ENCODE data around the gene RHBDL2.
"Not testable (repeated sequence)": the region's sequence is repeated elsewhere in the genome, so short reads cannot be mapped to it uniquely, and the experiment has no call there.

Gene RHBDL2

GRCh38 chr1:38932571-38932970 lies 9.1 kb downstream of the RHBDL2 start:
- no peak for DNase-seq (ENCODE audit: low read depth)

DNA sequence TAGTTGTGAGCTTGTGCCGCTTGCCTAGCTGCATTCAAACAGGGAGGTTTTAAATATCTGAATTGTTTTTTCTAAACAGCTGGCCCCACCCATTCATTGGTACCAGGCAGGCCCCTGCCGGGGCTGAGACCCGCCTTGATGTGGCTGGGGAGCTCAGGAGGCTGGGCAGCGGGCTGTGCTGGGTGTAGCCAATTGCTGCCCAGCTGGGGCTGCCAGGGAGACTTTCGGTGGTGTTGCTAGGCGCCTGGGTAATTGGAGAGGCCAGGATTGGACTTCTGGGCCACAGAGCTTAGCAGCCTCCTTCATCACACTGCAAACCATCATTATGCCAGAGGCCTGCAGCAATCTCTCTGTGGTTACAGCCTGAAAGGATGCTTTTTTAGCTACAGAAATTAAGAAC lies 12.2 kb downstream of the RHBDL2 start:
- no peak for DNase-seq (ENCODE audit: low read depth)

DNA sequence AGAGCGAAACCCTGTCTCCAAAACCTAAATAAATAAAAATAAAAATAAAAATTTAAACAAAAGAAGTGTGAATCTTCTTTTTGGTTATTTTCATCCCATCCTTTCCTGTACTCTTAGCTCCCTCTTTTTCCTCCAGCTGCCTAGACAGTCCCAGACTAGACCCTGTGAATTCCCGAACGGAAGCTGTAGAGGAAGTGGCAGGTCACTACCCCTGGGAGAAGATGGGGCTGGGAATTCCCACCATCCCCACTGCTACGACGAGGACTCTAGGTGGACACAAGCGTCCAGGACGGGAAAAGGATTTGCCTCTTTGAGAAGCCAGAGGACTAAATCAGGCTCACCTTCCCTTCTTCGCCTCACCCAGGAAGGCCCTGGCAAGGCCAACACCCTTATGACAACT lies 12.6 kb downstream of the RHBDL2 start:
- no peak for DNase-seq (ENCODE audit: low read depth)

GRCh38 chr1:38926091-38926490 lies 15.5 kb downstream of the RHBDL2 start:
- no peak for DNase-seq (ENCODE audit: low read depth)

- no peak for DNase-seq (ENCODE audit: low read depth)
Observed at GRCh38 chr1:38925391-38925790, 16.2 kb downstream of the RHBDL2 start.

- DNase-seq (ENCODE audit: low read depth) = no peak
Observed at GRCh38 chr1:38923607-38924006, 18.0 kb downstream of the RHBDL2 start.

- DNase-seq (ENCODE audit: low read depth) = no peak
Observed at GRCh38 chr1:38919130-38919529, 22.5 kb downstream of the RHBDL2 start.

GRCh38 chr1:38918568-38918967 lies 23.1 kb downstream of the RHBDL2 start:
- no peak for DNase-seq (ENCODE audit: low read depth)

DNA sequence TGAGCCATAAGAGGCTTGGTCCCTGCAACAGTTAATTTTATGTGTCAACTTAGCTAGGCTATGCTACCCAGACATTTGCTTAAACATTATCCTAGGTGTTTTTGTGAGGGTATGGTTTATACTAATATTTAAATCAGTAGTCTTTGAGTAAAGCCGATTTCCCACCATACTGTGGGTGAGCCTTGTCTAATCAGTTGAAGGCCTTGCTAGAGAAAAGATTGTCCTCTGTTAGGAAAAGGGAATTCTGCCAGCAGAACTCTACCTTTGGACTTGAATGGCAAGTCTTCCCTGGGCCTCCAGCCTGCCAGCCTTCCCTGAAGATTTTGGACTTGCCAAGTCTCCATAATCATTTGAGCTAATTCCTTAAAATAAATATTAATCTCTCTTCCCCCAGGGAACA lies 23.9 kb downstream of the RHBDL2 start:
- DNase-seq (ENCODE audit: low read depth) = no peak

DNA sequence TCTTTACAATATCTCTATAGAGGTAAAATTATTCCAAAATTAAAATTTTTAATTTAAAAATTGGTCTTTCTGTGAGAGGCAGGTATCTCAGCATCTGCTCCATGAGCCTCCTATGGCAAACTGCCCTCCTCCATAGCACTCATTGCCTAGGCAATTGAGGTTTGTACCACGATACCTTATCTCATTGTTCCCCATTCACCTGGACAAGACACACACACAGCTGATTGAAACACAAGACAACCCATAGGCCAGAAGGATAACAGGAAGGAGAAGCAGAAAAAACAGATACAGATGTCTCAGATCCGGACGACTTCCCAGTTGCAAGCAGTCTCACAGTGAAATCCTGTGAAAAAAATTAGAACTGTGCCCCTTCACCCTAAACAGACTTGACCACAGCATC lies 24.3 kb downstream of the RHBDL2 start:
- peak; percentile 53 for DNase-seq (ENCODE audit: low read depth)

DNA sequence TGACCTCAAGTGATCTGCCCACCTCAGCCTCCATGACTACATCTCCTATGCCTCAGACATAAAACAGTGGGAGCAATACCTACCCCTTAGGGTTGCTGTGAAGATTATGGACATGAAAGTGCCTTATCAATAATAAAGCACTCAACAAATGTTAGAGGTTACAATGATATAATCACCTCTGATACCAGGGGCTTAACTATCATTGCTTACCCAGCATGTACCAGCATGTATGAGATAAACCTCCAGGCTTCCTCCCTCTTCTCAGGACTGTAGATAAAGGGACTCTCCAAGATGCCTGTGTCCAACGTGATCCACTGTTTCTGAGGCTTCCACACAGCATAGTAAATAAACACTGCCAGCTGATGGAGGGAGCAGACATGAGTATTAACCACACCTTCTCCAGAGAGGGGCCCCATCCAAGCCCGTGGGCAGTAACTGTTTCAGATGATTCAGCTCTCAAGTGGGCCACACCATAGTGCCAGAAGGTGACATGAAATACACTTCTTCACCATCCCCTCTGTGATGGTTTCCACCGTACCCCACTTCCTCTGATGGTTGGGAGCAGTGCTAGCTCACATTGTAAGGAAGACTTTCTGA lies 26.2 kb downstream of the RHBDL2 start:
- peak; percentile 84 for DNase-seq (ENCODE audit: low read depth)

DNA sequence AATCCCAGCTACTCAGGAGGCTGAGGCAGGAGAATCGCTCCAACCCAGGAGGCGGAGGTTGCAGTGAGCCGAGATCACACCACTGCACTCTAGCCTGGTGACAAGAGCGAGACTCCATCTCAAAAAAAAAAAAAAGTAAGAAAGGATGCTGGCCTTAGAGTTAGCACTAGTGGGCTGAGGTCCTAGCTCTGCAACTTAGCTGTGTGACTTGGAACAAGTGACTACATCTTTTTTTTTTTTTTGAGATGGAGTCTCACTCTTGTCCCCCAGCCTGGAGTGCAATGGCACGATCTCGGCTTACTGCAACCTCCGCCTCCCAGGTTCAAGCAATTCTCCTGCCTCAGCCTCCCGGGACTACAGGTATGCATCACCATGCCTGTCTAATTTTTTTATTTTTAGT lies 26.7 kb downstream of the RHBDL2 start:
- not testable (repeated sequence) for DNase-seq (ENCODE audit: low read depth)

DNA sequence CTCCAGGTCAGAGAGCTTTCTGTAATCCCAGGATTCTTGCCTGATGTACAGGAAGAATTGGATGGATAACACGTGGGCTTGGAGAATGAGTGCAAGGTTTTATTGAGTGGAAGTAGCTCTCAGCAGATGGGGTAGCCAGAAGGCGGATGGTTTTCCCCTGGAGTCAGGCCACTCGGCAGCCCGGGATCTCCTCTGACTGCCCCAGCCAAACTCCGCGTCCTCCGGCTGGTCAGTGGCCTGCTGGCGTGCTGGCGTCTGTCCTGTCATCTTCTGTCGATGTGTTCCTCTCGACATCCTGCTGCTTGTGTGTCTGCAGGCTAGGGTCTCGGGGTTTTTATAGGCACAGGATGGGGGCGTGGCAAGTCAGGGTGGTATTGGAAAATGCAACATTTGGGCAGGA lies 32.8 kb downstream of the RHBDL2 start:
- no peak for DNase-seq (ENCODE audit: low read depth)

GRCh38 chr1:38905985-38906384 lies 35.6 kb downstream of the RHBDL2 start:
- DNase-seq (ENCODE audit: low read depth) = no peak

DNA sequence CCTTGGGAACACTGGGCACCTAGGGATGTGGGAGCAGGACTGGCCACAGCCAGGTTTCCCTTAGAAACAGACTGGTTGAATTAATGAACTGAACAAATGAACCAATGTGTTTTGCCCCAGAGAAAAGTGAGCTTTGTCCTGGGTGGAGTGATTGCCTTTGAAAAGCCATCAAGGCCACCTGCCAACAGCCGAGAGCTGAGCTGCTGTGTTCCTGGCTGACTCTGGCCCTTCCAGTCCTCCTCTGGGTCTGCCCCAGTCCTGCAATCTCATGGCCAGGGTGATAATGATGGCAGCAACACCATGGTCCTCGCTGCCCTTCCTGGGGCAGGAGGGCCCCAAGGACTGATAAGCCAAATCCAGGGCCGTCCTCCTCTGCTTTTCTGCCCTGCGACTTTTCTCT lies 42.1 kb downstream of the RHBDL2 start:
- DNase-seq (ENCODE audit: low read depth) = no peak

- DNase-seq (ENCODE audit: low read depth) = no peak
Observed at GRCh38 chr1:38898653-38899230, 42.9 kb downstream of the RHBDL2 start.

- DNase-seq (ENCODE audit: low read depth) = no peak
Observed at GRCh38 chr1:38896169-38896568, 45.5 kb downstream of the RHBDL2 start.

GRCh38 chr1:38892976-38893375 lies 48.7 kb downstream of the RHBDL2 start:
- DNase-seq (ENCODE audit: low read depth) = no peak

DNA sequence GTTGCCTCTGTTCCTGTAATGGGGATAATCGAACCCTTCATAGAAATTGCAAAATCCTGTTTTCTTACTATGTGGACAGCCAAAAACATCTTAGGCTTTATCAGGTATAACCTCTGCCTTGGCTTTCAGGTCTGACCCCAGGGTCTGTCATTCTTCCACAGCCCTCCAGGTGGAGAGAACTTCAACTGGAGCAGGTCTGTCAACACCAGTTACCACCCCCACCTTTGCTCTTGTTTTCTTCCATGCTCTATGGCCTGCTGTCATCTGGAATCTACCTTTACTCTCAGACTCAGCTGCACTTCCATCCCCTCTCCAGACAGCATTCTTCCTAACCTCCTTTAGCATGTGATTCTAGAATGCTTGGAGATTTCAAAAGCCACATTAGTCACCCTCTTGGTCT lies 49.9 kb downstream of the RHBDL2 start:
- no peak for DNase-seq (ENCODE audit: low read depth)

DNA sequence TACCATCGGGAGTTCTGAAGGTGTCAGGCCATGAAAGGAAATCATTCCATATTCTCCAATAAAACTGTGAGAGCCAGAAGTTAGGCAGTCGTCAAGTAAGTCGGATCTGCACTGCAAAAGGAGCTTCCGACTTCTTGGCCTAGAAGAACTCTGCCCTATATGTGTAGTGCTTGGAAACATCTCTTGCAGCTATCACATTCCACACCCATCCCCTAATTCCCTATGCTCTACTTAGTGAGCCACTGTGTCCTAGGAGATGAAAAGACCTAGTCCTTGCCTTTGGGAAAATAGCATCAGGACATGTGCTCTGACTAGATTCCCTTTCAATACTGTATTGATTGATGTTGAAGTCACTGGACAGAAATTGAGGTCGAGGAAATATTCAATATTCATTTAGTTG lies 52.0 kb downstream of the RHBDL2 start:
- DNase-seq (ENCODE audit: low read depth) = no peak

DNA sequence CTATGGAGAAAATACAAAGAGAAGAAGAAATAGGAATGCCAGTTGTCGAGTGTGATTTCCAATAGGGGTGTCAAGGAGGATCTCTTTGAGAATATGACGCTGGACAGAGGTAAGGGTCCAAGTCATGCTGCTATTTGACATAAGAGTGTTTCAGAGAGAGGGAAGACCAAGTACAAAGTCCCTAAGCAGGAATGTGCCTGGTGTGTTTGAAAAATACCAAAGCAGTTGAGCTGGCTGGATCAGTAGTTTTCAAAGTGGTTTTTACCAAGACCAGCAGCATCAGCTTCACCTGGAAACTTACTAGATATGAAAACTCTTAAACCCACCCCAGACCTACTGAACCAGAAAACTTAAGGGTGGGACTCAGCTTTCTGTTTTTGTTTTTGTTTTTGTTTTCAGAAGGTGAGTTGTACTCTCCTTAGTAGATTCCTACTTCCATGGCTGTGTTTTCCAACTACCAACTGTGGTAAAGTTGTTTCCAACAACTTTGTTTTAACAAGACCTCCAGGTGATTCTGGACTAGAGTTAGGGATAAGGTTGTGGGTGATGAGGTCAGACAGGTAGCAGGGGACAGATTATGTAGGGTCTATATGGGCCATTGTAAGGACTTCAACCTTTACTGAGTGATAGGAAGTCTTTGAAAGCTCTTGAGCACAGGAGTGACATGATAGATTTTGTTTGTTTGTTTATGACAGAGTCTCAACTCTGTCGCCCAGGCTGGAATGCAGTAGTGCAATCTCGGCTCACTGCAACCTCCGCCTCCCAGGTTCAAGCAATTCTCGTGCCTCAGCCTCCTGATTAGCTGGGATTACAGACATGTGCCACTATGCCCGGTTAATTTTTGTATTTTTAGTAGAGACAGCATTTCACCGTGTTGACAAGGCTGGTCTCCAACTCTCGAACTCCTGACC lies 53.0 kb downstream of the RHBDL2 start:
- no peak for DNase-seq (ENCODE audit: low read depth)

GRCh38 chr1:38885092-38885491 lies 56.5 kb downstream of the RHBDL2 start:
- DNase-seq (ENCODE audit: low read depth) = no peak

- DNase-seq (ENCODE audit: low read depth) = no peak
Observed at GRCh38 chr1:38881487-38881886, 60.1 kb downstream of the RHBDL2 start, which contains the start of gene GJA9. Gene GJA9, minus strand, starts transcription at chr1:38881587. Its CDS starts 5,489 bp downstream, at chr1:38876098.

Measured in CMK (cell line).